Measurements from ENCODE around the gene RXRG.

Gene RXRG

GRCh38 chr1:165356876-165357275 is 88.0 kb downstream of the RXRG start:
- DNase-seq = no peak

GRCh38 chr1:165355977-165356811 is 88.7 kb downstream of the RXRG start, which contains the start of gene LMX1A:
Gene LMX1A (minus strand): TSS chr1:165356715. CDS start chr1:165355559, 1,156 bp downstream.
- no peak for DNase-seq

GRCh38 chr1:165355139-165355976 is 89.6 kb downstream of the RXRG start:
- DNase-seq = no peak

- no peak for DNase-seq
These were observed 90.2 kb downstream of the RXRG start for GRCh38 chr1:165354739-165355138.

GRCh38 chr1:165353731-165354671 is 90.9 kb downstream of the RXRG start:
- no peak for DNase-seq

- DNase-seq = no peak
These were observed 92.3 kb downstream of the RXRG start for GRCh38 chr1:165352442-165353293.

GRCh38 chr1:165351863-165352441 is 93.0 kb downstream of the RXRG start:
- no peak for DNase-seq
